ENCODE measurements around the gene PRR20G.

GRCh38 chr3:127330385-127330784 lies 42.5 kb upstream of the PRR20G start:
- TF ChIP-seq MYC (IDR thresholded peaks at IDR 0.05; ENCODE audit: low read depth, low read length) = no peak
- TF ChIP-seq, protein P1, sequence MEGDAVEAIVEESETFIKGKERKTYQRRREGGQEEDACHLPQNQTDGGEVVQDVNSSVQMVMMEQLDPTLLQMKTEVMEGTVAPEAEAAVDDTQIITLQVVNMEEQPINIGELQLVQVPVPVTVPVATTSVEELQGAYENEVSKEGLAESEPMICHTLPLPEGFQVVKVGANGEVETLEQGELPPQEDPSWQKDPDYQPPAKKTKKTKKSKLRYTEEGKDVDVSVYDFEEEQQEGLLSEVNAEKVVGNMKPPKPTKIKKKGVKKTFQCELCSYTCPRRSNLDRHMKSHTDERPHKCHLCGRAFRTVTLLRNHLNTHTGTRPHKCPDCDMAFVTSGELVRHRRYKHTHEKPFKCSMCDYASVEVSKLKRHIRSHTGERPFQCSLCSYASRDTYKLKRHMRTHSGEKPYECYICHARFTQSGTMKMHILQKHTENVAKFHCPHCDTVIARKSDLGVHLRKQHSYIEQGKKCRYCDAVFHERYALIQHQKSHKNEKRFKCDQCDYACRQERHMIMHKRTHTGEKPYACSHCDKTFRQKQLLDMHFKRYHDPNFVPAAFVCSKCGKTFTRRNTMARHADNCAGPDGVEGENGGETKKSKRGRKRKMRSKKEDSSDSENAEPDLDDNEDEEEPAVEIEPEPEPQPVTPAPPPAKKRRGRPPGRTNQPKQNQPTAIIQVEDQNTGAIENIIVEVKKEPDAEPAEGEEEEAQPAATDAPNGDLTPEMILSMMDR (IDR thresholded peaks at IDR 0.05; ENCODE audit: extremely low read depth in 1 of 2, insufficient read depth in 1 of 2, low read depth in 1 of 2, low read length in 2 of 2) = no peak
- TF ChIP-seq POLR2A (IDR thresholded peaks at IDR 0.05; ENCODE audit: low read depth, low read length) = no peak
- no peak for TF ChIP-seq EZH2 (IDR thresholded peaks at IDR 0.05; ENCODE audit: borderline replicate concordance, low read depth, low read length, severe bottlenecking)
- no peak for TF ChIP-seq MAX (IDR thresholded peaks at IDR 0.05; ENCODE audit: insufficient read depth, insufficient read length)
- TF ChIP-seq POLR2AphosphoS5 (IDR thresholded peaks at IDR 0.05; ENCODE audit: insufficient read depth, low read depth, low read length) = no peak
- no peak for TF ChIP-seq GATA2 (IDR thresholded peaks at IDR 0.05; ENCODE audit: insufficient read depth, insufficient read length, low read depth, low read length)
